8988T (cell line): ENCODE results near the gene PLEKHG3.
"Not testable (repeated sequence)": the region's sequence is repeated elsewhere in the genome, so short reads cannot be mapped to it uniquely, and the experiment has no call there.

ENCODE experiments used
- DNase-seq: peaks from one replicate; pipeline ENCODE4 v3.0.0; 2011

Gene PLEKHG3

DNA sequence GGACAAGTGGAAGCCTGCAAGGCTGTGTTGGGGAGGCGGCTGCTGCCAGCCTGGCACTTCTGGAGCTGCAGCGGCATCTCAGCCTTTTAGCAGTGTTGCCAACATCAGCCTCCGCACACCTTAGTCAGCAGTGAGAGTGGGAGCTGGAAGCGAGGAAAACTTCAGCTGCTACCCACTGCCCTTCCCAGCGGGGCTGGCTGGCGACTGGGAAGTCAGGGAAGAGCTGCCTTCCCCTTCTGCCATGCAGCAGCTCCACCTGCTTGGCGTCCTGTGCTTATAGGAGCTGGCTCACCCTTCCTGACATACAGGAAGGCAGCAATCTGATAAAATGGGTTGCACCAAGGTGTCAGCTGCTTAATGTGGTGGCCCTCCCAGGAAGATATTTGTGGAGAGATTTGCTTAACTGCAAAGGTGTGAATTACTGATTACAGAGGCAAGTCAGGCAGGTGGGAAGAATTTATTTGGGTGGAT is 15.4 kb upstream of the PLEKHG3 start:
- DNase-seq: no peak

DNA sequence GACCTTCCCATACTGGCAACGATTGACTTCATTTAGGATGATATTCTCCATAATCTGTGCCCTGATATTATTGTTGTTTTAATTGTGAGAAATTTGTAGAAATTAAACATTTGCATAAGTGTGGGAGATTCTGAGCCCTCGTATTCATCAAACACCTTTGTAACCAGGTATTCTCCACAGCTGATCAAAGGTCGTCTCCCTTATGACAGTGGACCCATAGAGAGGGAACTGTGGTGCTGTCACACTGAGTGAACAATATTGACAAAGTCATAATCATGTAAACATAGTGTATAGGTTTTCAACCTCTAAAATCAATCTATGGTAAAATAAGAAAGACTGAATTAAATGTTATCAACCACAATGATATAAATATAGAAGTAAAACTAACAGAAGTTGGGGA is 14.9 kb upstream of the PLEKHG3 start:
- DNase-seq: no peak

DNA sequence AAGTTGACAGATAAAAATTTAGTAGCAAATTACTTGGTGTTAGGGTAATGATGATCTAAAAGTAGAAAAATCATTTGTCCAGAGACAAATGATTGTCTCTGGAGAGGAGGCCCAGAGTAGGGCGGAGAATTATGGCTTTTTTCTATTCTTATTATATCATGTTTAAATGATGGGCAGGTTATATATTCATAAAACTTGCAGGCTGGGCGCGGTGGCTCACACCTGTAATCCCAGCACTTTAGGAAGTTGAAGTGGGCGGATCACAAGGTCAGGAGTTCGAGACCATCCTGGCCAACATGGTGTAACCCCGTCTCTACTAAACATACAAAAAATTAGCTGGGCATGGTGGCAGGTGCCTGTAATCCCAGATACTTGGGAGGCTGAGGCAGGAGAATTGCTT is 13.6 kb upstream of the PLEKHG3 start:
- not testable (repeated sequence) for DNase-seq

DNA sequence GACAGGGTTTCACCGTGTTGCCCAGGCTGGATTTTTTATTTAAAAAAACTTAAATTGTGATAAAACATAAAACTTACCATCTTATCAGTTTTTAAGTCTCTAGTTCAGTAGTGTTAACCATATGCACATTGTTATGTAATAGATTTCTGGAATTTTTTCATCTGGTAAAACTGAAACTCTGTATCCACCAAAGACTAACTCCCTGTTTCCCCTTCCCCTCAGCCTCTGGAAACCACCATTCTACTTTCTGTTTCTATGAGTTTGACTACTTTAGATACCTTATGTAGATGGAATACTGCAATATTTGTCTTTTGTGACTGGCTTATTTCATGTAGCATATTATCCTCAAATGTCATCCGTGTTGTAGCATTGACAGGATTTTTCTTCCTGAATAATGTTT is 12.8 kb upstream of the PLEKHG3 start:
- DNase-seq: no peak

DNA sequence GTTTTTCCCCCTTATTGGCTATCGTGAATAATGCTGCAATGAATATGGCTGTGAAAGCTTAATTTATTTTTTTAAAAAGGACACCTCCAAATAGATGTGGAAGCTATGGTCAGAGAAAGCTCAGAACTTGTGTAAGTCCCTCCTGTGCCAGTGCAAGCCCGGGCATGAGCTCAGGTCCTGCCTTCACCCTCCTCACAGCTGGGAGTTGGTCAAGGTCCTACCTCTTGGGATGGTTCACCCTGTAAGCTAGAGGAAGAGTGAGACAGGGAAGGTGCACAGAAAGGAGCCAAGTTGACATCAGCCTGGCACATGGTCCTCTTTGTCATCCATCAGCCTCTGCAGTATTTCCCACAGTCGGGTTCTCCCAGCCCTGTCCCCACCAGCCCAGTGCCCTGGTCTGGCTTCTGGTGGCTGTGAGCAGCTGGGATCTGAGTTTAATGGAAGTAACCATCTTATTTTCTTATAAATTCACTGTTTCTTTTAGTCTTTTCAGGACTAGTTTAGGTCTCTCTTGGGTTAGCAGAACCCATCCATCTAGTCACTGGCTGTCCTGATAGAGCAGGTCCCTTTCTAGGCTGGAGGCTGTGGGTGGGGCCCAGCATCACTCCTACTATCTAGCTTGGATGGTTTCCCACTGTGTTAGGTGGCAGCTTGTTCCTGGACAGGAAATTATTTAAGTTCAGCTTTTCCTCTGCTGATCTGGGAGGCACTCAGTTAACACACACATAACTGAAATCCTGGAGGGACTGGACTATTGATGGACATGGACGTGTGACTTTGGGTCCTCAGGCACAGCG is 11.8 kb upstream of the PLEKHG3 start:
- DNase-seq: no peak

DNA sequence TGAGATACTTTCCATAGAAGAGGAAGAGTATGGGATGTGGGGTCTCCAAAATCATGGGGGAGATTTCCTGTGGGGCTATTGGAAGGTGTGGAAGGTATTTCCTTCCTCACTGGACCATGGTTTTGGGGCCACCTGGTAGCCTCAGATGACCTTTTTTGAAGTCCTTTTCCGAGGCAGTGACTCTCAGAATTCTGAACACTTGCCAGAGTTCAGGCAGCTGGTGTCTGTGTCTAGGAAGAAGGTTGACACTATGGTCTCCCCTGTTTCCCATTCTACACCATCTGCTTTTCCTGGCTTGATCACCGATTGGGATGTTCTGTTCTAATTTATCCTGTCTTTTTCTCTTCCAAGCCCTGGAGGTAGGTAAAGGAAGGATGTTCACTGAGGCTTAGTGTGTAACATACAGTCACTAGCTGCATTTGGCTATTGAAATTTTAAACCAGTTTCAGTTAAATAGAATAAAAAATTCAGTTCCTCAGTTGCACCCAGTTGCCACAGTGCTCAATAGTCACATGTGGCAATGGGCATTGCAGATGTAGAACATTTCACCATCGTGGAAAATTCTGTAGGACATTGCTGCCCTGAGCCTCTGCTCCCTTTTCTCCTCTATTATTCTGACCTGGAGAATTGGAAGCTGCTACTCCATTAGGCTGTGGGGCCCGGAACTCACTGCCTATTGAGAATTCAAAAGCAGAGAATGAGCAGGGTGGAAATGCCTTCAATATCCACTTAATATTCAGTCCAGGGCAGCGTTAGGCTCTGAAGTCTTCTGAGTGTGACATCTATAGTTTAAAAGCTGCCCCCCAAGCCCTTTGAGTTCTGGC is 11.0 kb upstream of the PLEKHG3 start:
- DNase-seq: no peak

DNA sequence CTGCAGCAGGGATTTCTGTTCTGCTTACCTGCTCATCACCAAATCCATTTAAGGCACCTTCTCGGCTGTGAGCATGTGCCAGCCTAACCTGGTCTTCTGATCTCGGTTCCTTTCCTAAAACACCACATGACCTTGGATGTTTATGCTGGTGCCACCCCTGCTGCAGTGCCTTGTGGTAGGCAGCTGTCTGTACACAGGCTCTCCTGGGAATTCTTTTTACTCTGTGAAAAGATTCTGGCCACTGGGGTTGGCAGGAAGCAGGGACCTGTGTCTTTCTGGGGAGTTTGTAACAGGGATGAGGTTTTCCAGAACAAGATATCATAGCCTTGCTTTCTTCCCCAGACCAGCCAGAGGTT is 10.4 kb upstream of the PLEKHG3 start:
- no peak for DNase-seq

DNA sequence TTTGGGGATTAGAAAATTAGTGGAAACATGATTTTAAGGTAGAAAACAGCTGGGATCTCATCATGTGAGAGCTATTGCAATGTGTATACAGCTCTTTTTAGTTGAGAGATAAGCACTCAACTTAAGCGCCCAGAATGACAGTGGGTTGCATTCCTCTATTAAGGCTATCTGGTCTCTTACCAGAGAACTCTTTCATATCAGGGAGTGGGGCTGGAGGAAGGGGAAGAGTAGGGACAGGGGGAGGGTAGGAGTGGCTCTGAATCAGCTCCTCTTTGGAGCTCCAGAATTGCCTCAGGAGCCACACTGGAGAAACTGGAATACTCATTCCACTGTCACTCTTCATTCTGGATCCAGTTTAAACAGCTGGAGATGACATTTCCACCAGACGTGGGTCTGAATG is 9.2 kb upstream of the PLEKHG3 start:
- DNase-seq: no peak

DNA sequence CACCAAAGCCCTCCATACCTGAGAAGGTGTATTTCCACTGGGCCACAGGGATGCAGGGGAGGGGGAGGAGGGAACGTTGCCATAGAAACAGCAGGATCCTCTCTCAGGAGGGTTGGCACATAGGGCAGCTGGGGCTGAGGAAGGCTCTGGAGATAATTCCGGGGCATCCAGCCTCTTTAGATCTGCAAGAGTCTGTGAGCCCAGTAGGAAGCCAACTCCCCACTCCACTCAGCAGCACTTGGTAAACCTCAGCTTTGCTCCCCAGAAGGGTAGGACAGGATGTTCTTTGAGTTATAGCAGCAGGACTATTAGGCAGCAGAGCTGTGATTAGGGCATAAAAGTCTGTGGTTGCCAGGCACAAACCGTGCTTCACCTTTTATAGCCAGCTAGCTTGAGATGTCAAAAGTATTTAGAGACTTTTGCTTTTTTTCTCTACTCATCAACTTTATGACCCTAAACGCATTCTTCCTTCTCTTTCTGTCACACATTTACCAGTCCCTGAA is 7.8 kb upstream of the PLEKHG3 start:
- DNase-seq: no peak

DNA sequence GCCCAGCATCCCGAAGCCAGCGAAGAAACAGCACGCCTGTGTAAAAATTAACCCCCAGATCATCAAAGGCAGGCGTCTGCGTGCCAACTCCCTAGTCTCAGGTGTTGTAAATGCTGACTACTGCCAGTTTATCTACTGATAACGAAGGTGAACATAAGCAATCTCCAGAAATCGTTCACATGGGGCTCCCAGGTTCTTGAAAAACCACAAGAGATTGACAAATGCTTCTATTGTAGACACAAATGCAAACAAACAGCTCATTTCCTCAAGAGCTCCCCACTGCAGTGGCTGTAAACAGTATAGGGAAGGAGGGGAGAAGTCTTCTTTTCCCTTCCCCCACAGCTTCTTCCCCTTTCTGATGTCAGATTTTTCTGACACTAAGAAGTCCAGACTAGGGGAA is 5.3 kb upstream of the PLEKHG3 start:
- DNase-seq: no peak

DNA sequence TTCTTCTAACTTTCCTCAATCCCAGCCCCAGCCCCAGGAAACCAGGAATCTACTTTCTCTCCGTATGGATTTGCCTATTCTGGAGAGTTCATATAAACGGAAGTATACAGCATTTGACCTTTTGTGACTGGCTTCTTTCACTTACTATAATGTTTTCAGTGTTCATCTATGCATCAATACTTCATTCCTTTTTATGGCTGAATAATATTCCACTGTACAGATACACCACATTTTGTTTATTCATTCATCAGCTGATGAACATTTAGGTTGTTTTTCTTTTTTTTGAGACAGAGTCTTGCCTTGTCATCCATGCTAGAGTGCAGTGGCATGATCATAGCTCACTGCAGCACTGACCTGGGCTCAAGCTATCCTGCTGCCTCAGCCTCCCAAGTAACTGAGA is 3.9 kb upstream of the PLEKHG3 start:
- DNase-seq: no peak

DNA sequence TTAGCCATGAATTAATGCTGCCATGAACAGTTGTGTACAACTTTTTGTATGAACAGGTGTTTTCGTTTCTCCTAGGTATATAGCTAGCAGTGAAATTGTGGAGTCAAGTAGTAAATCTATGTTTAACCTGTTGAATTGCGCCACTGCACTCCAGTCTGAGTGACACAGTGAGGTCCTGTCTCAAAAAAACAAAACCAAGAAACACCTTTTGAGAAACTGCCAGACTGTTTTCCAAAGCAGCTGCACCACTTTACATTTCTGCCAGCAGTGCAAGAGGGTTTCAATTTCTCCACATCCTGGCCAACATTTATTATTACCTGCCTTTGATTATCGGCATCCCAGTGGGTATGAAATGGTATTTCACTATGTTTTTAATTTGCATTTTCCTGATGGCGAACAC is 3.3 kb upstream of the PLEKHG3 start:
- DNase-seq: no peak

DNA sequence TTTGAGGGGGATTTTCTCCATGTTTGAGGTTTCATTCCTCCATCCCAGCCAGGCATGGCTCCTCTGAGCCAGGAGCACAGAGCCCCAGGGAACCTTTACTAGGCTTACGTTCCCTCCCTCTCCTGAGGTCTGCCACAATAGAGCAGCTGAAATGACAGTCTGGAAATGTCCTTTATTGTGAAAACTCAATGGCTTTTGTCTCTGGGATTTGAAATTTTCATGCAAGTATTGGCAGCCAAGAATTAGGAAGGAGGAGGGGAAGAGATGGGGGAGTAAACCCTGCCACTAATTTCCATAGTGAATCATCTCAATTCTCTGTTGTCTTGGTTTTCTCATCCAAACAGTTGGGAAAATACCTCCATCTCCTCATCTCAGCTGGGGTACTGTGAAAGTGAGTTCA is 2.6 kb upstream of the PLEKHG3 start:
- no peak for DNase-seq

DNA sequence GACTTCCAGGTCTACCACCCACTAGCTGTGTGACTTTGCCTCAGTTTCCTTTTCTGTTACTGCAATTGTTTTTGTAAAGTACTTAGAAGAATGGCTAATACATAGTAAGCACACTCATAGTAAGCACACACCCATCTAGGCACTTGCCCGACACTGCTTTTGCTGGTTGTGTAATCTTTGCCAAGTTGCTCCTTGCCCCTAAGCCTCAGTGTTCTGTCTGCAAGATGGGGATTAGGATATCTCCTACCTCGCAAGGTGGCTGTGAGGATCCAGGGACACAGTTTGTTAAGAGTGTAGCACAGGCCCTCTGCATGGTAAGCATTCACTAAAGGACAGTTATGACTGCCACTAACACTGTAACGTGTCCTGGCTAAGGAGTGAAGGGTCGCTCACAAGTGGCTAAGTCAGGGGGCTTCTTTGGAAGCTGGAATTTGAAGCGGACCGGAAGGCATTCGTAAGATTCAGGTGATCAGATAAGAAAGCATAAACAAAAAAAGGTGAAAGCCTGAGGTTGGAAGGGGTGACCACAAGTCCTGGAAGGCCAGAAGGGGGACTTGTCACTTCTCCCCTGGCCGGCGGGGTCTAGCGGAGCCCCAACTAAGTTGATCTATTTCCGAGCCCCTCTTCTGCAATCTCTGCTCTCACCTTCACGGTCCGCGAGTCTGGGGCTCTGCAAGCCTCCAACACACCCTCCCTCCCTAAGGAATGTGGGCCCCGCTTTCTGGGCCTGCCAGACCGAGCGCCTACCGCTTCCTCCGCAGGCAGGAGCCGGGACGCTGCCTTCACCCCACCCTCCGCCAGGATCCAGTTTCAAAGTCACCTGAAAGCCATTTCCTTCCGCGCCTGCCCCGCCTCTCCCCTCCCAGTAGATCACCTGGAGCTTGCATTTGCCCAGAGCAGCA is 1.5 kb upstream of the PLEKHG3 start:
- DNase-seq: no peak

DNA sequence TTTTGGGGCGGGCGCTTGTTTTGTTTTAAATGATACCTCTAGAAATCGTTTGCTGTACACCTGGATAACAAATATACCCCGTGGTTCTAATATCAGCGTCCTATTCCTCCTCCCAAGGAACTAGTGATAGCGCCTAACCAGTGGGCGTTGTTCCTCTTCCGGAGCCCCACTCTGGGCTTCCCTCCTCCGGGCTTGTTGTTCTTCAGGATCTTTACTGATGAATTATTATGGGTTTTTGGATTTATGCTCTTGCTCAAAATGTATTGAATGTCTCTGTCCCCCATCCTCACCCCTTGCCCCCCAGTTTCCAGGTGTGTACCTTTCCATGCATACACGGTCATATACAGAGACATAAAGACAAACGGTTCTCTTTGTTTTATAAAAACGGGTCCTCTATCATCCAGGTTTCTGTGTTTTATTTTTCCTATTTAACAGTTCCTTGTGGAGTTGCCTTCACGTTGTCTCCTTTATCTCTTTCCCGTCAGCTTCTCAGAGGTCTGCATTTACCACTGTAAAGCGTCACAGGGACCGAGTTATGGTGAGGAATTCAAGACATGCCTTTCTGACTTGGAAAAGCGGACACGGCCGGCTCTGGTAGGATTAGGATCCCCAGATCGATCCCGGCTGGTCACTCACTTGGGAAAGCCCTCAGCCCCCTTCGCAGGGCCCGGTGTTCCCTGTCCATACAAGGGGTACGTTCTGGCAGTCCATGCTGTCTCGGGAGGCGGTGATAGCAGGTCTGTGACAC is 655 bp upstream of the PLEKHG3 start:
- DNase-seq: no peak

DNA sequence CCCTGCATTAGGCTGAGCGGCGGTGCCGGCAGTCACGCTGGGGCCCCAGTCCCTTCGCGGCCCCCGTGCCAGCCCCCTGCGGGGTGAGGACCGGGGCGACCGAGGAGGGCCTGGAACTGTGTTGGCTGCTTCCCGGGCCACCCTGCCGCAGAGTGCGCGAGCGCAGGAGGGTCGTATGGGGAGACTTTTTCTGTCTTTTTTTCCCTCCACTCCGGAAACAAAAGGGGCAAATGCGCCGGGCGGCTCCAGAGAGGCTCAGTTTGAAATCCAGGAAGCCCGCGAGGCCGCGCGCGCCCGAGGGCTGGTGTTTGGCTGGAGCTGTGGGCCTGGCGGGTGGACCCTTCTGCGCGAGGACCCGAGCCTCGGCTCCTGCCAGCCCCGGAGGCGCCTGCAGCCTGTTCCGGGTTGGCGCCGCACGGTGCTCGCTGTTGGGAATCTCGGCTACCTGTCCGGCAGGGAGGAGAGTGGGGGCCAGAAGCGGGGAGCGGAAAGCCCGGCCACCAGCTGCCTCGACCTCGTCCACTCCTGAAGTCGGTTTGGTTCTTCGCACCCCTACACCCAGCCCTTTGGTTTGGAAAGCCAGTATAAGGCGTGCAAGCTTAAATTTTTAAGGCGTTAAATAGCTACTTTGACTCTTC is 638 bp downstream of the PLEKHG3 start:
- no peak for DNase-seq

DNA sequence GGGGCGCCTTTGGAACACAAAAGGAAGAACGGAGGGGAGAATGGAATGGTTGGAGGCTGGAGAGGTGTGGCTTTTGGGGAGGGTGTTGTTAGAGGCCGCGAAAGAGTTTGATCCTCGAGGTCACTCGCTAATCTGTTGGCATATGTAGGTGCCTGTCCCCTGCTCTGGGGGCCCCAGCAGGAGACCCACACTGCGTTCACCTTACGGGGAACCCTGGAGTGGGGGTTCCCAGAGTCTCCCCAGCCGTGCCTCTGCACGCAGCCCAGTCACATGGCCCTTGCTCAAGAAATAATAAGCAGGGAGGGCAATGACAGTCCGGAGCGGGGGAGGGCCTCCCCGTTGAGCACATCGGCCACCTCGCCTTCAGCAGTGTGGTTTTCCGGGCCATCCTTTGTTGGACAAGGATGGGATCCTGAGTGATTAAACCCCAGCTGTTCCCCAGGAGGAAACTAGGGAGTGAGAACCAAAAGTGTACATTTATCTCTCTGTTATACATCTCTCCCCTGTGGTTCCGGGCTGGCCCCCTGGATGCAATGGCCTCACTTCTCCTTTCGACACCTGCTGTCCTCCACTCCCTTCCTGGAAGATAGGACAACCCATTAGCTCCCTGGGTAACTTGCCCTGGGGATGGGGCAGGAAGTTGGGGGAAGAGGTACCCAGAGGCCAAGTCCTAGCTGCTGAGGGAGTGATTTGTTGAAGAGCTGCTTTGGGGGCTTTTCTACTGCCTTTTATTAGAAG is 1.3 kb downstream of the PLEKHG3 start:
- no peak for DNase-seq

DNA sequence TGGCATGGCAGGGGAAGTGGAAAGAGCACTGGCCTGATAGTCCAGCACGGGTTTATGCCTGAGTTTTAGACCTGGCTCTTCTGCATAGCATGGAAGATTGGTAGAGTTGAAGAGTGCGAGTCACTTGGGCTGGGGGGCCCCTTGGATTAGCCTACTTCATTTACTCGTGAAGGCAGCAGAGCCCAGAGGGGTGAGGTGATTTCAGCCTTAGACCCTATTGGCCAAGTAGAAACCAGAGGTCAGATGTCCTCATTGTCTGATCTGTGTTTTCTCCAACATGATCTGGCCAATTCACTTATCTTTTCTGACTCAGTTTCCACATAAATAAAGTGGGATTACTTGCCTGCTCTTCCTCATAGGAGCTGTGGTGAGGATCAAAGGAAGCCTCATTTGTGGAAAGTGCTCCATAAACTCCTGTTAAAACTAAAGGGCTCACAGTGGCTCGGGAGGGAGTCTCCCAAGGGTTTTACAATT is 1.9 kb downstream of the PLEKHG3 start:
- no peak for DNase-seq

DNA sequence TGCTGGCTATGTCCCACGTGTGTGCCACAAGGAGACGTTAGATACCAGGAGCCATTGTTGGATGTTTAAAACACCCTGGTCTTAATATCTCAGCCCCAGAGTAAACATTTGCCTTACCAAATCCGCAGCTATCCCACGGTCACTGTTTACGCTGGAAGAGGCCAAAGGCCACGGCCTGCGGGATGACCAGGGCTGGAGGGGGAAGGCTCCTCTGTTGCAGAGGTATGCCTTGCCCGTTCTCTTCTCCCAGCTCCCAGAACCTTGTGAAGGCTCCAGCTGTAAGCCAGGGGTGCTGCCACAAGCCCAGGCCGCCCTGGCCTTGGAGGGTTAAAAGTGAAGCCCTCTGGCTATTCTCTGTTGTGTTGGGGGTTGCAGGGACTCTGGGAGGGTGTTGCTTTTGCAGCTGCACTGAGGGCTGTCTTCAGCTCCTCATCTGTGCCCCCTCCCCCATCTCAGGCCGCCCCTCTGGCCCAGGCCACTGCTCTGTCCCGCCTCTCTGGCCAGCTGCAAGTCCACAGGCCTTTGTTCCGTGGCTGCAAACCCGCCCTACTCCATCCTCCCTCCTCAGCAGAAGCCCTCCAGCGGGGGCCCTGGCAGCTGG is 2.5 kb downstream of the PLEKHG3 start:
- no peak for DNase-seq

DNA sequence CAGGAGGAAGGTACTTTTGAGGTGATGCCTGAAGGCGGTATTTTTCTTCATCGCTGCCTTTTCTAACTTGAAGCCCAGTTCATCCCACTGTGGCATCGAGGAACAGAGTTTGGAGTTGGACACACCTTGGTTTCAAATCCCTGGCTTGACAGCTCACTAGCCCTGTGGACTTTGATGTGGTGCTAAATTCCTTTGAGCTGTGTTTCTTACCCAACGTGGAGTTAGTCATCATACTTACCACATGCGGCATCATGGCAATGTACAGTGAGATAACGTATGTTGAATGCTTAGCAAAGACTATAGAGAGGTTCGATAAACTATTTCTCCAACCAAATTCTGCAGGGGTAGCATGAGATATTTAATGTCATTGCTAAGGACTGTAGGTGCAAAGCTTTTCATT is 3.4 kb downstream of the PLEKHG3 start:
- peak; percentile 67 for DNase-seq
